ENCODE data around the gene AKAP1. TPM values are rescaled to one million over a fixed set of nuclear protein-coding genes. Genes with fewer than 3 reads are reported as not detected.

Gene AKAP1
- polyA plus RNA-seq, 1 of the 3 experiments (the other 2 are of a cell fraction), result 36.3 TPM

DNA sequence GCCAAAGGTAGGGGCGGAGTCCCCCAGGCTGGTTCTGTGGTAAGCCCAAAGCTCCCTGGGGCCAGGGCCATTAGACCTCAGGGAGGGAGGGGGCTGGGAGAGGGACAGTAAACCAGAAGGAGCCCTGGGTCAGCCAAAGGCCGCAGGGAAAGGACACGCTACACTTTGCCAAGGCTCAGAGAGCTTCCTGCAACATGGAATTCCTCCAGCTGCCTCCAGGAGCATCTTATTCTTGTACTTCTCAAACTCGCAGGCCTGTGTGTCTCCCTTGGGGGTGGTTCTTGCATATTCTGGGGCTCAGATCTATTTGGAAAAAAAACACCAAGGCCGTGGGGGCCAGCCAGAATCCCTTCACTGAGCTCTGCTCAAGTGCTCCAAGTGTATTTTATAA lies 25.1 kb downstream of the AKAP1 start (continued):
- TF ChIP-seq, protein P1, sequence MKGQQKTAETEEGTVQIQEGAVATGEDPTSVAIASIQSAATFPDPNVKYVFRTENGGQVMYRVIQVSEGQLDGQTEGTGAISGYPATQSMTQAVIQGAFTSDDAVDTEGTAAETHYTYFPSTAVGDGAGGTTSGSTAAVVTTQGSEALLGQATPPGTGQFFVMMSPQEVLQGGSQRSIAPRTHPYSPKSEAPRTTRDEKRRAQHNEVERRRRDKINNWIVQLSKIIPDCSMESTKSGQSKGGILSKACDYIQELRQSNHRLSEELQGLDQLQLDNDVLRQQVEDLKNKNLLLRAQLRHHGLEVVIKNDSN (IDR thresholded peaks at IDR 0.05; ENCODE audit: borderline replicate concordance, low read depth), result no peak
- no peak for TF ChIP-seq MEF2A (IDR thresholded peaks at IDR 0.05; ENCODE audit: borderline replicate concordance, low read depth)
- no peak for TF ChIP-seq TEAD4 (IDR thresholded peaks at IDR 0.05; ENCODE audit: borderline replicate concordance, insufficient read depth)
- no peak for TF ChIP-seq TCF12 (IDR thresholded peaks at IDR 0.05)
- TF ChIP-seq RXRA (IDR thresholded peaks at IDR 0.05; ENCODE audit: borderline replicate concordance, low read depth), result no peak
- no peak for TF ChIP-seq EZH2phosphoT487 (IDR thresholded peaks at IDR 0.05; ENCODE audit: borderline replicate concordance, low read depth)

GRCh38 chr17:57110579-57111325 lies 25.7 kb downstream of the AKAP1 start:
- Histone ChIP-seq H3K27me3 (ENCODE audit: insufficient read depth) (no peaks in the 10 kb centered on the region), H3K4me3 (ENCODE audit: low read depth in 2 of 2, low read length in 1 of 2) (no peak overlapping the region), H3K9ac (no peak overlapping the region), H3K4me1 (ENCODE audit: control insufficient read depth in 1 of 2, insufficient read depth in 2 of 2, low read depth in 1 of 2, low read length in 1 of 2) (peaks cover 0 to 19% of the 10 kb centered on the region in 2 experiments; a peak in 1 of 4 replicates), H3K27ac (ENCODE audit: low read depth in 2 of 2, low read length in 1 of 2) (no peak overlapping the region), H3F3A (replicated peaks; ENCODE audit: insufficient read depth) (no peaks in the 10 kb centered on the region), H3K9me2 (no peaks in the 10 kb centered on the region), H3K9me3 (no peaks in the 10 kb centered on the region), H2AFZ (ENCODE audit: low read depth) (no peak overlapping the region), H3K36me3 (replicated peaks in 1 of 2; ENCODE audit: control insufficient read depth in 1 of 2, insufficient read depth in 2 of 2, low read length in 1 of 2) (peaks cover 0 to 29% of the 10 kb centered on the region in 2 experiments), H3K79me2 (ENCODE audit: insufficient read depth) (no peaks in the 10 kb centered on the region), H3K4me2 (no peak overlapping the region), H4K20me1 (ENCODE audit: insufficient read depth) (no peaks in the 10 kb centered on the region)
- no peak for DNase-seq
- CTCF ChIA-PET, result interaction anchor here (0.8 to 5.8 kb wide), 14 partner anchors 8 to 748 kb away, joined by 3 to 36 read pairs (median 6); partner anchors contain the start of genes AKAP1 and SCPEP1
- POLR2A ChIA-PET, result no interaction called here
- 82% methylated on average over 12 of the region's 12 CpGs for WGBS (ENCODE audit: low lambda C conversion rate)
- TF ChIP-seq REST (IDR thresholded peaks at IDR 0.05; ENCODE audit: low read depth, low read length), result no peak
- TF ChIP-seq CHD2 (IDR thresholded peaks at IDR 0.05; ENCODE audit: low read length, partially characterized antibody), result no peak
- no peak for TF ChIP-seq ZBTB33 (IDR thresholded peaks at IDR 0.05; ENCODE audit: borderline replicate concordance, low read depth)
- no peak for TF ChIP-seq TEAD4 (IDR thresholded peaks at IDR 0.05; ENCODE audit: borderline replicate concordance, insufficient read depth)
- TF ChIP-seq MXI1 (IDR thresholded peaks at IDR 0.05; ENCODE audit: low read depth, low read length), result no peak
- TF ChIP-seq MEF2A (IDR thresholded peaks at IDR 0.05; ENCODE audit: borderline replicate concordance, low read depth), result no peak
- no peak for TF ChIP-seq RFX5 (IDR thresholded peaks at IDR 0.05; ENCODE audit: low read length)
- no peak for TF ChIP-seq YY1 (IDR thresholded peaks at IDR 0.05; ENCODE audit: low read depth)
- no peak for TF ChIP-seq TCF12 (IDR thresholded peaks at IDR 0.05)
- TF ChIP-seq RCOR1 (IDR thresholded peaks at IDR 0.05; ENCODE audit: low read length), result no peak
- no peak for TF ChIP-seq RXRA (IDR thresholded peaks at IDR 0.05; ENCODE audit: borderline replicate concordance, low read depth)
- TF ChIP-seq IRF3 (IDR thresholded peaks at IDR 0.05; ENCODE audit: low read depth, low read length), result no peak
- TF ChIP-seq, protein P1 (IDR thresholded peaks at IDR 0.05; ENCODE audit: borderline replicate concordance, low read depth), result no peak
- no peak for TF ChIP-seq GABPA (IDR thresholded peaks at IDR 0.05; ENCODE audit: low read depth)
- no peak for TF ChIP-seq POLR2AphosphoS5 (IDR thresholded peaks at IDR 0.05; ENCODE audit: low read depth, low read length)
- TF ChIP-seq CTCF (IDR thresholded peaks at IDR 0.05), result no peak
- no peak for TF ChIP-seq RAD21 (IDR thresholded peaks at IDR 0.05; ENCODE audit: low read length)
- no peak for TF ChIP-seq SIN3A (IDR thresholded peaks at IDR 0.05; ENCODE audit: borderline replicate concordance, low read depth, low read length)

Data from SK-N-SH (cell line).